Germinal center (tissue), 1 donor: Measurements from ENCODE around the gene CLDN4.
"Not testable (repeated sequence)": the region's sequence is repeated elsewhere in the genome, so short reads cannot be mapped to it uniquely, and the experiment has no call there.

Source experiments
- DNase-seq: peaks from one replicate; pipeline ENCODE4 v3.0.0; 2012; ENCODE audit warnings: mixed read lengths, low spot score

Gene CLDN4, protein sequence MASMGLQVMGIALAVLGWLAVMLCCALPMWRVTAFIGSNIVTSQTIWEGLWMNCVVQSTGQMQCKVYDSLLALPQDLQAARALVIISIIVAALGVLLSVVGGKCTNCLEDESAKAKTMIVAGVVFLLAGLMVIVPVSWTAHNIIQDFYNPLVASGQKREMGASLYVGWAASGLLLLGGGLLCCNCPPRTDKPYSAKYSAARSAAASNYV

DNA sequence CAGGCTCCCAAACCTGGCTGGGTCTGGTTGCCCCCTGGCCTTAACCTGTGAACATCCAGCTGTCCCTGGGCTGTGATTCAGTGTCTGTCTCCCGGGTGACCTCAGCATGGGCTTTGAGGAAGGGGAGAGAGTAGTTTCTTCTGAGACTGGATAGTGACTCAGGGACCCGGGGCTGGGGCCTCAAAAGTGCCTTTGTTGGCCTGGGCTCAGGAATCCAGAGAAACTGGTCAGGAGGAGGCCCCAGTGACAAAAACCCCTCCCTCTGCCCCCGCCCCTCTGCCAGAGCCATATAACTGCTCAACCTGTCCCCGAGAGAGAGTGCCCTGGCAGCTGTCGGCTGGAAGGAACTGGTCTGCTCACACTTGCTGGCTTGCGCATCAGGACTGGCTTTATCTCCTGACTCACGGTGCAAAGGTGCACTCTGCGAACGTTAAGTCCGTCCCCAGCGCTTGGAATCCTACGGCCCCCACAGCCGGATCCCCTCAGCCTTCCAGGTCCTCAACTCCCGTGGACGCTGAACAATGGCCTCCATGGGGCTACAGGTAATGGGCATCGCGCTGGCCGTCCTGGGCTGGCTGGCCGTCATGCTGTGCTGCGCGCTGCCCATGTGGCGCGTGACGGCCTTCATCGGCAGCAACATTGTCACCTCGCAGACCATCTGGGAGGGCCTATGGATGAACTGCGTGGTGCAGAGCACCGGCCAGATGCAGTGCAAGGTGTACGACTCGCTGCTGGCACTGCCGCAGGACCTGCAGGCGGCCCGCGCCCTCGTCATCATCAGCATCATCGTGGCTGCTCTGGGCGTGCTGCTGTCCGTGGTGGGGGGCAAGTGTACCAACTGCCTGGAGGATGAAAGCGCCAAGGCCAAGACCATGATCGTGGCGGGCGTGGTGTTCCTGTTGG lies at the start of gene CLDN4:
CLDN4 (plus strand) TSS at position 316 of the 903 bp plus-strand sequence; CDS start at position 522, 206 bp downstream.
- no peak for DNase-seq

DNA sequence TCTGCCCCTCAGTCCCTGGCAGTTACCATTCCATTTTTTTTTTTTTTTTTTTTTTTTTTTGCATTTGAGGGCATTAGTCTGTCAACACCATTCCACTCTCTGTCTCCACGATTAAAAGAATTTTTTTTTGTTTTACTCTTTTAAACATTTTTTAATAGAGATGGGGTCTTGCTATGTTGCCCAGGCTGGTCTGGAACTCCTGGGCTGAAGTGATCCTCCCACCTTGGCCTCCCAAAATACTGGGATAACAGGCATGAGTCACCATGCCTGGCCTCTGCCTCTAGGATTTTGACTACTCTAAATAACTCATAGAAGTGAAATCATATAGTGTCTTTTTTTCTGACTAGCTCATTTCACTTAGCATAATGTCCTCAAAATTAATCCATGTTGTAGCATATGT lies 44.2 kb upstream of the CLDN4 start:
- no peak for DNase-seq

DNA sequence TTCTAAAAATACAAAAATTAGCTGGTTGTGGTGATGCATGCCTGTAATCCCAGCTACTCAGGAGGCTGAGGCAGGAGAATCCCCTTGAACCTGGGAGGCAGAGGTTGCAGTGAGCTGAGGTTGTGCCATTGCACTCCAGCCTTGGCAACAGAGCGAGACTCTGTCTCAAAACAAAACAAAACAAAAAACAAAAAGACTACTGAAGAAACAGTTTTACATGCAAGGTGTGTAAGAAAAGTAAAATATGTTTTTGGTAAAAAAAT lies 43.1 kb upstream of the CLDN4 start:
- DNase-seq, result not testable (repeated sequence)

DNA sequence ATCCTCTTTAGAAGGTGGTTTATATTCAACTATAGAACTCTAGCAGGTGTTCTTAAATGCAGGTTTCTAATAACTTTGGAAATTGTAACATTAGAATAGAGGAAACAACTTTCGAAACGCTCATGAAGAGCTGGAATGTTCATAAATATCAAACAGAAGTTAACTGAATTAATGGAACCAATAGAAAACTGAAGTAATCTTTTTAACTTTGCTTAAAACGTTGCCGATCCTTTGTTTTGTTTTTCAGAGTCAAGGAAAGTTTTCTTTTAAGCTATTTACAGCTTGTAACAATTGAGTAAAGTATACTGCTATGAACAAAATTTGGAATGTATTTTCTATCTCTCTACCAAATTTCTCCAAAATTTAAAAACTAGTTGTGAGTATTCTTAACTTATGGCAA lies 41.7 kb upstream of the CLDN4 start:
- no peak for DNase-seq

DNA sequence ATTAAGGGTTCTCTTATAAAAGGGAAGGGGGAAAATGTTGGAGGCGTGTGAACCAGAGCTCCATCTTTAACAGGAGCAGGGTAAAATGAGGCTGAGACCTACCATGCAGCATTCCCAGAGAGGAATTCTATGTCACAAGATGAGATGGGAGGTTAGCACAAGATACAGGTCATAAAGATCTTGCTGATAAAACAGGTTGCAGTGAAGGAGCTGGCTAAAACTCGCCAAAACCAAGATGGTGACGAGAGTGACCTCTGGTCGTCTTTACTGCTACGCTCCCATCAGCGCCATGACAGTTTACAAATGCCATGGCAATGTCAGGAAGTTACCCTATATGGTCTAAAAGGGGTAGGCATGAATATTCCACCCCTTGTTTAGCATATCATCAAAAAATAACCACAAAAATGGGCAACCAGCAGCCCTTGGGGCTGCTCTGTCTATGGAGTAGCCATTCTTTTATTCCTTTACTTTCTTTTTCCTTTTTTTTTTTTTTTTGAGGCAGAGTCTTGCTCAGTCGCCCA lies 39.6 kb upstream of the CLDN4 start:
- DNase-seq, result not testable (repeated sequence)

DNA sequence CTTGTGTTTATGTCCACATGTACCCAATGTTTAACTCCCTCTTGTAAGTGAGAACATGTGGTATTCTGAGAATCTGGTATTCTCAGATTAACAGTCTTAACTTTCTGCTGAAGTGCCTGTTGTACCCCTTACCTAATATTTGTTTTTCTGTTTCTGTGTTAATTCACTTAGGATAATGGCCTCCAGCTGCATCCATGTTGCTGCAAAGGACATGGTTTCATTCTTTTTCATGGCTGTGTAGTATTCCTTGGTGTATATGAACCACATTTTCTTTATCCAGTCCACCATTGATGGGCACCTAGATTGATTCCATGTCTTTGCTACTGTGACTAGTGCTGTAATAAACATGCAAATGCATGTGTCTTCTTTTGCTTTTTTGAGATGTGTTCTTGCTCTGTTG lies 35.6 kb upstream of the CLDN4 start:
- not testable (repeated sequence) for DNase-seq

DNA sequence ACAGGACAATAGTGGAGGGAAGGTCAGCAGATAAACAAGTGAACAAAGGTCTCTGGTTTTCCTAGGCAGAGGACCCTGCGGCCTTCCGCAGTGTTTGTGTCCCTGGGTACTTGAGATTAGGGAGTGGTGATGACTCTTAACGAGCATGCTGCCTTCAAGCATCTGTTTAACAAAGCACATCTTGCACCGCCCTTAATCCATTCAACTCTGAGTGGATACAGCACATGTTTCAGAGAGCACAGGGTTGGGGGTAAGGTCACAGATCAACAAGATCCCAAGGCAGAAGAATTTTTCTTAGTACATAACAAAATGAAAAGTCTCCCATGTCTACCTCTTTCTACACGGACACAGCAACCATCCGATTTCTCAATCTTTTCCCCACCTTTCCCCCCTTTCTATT lies 34.1 kb upstream of the CLDN4 start:
- DNase-seq, result not testable (repeated sequence)

DNA sequence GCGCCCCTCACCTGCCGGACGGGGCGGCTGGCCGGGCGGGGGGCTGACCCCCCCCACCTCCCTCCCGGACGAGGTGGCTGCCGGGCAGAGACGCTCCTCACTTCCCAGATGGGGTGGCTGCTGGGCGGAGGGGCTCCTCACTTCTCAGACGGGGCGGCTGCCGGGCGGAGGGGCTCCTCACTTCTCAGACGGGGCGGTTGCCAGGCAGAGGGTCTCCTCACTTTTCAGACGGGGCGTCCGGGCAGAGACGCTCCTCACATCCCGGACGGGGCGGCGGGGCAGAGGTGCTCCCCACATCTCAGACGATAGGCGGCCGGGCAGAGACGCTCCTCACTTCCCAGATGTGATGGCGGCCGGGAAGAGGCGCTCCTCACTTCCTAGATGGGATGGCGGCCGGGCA lies 33.6 kb upstream of the CLDN4 start:
- not testable (repeated sequence) for DNase-seq

DNA sequence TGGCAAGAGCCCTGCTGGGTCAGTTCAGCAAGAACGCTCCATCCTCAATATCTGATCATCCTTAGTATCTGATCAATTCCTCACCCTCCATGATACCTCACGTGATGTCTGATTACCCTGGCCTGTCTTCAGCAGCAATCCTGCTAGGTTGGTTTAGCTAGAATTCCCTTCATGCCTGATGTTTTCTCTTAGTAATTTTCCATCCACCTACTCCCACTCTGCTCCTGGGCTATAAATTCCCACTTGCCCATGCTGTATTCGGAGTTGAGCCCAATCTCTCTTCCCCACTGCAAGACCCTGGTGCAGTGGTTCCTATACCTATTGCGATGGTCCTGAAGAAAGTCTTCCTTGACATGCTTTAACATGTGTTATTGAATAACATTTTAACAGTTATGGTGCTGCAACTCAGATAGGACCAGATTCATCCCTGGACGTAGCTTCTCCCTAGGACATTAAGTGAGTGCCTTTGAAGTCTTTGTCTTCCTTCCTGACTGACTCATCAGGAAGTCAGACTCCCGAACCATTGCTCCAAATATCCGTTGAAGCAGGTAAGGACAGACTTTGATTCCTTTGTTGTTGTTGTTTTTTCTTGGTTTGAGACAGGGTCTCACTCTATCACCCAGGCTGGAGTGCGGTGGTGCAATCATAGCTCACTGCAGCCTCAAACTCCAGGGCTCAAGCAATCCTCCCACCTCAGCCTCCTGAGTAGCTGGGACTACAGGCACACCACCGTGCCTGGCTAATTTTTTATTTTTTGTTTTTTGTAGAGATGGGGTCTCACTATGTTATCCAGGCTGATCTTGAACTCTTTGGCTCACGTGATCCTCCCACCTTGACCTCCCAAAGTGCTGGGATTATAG lies 31.3 kb upstream of the CLDN4 start:
- no peak for DNase-seq

DNA sequence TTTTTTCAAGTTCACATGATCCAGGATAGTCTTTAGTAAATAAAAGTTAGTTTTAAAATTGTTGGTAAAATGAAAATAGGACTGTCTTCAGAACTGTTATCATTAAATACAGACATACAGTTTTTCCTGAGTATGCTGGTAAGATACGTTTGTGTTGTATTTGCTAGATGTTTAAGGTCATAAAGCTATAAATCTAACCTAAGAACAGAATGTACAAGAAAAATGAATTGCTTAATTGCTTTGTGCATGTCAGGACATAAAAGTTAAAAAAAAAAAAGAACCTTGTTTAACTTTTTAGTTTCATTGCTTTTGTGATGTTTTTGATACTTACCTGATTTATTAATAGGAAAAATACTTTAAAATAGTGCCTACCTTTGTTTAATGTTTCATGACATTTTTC lies 29.2 kb upstream of the CLDN4 start:
- no peak for DNase-seq

DNA sequence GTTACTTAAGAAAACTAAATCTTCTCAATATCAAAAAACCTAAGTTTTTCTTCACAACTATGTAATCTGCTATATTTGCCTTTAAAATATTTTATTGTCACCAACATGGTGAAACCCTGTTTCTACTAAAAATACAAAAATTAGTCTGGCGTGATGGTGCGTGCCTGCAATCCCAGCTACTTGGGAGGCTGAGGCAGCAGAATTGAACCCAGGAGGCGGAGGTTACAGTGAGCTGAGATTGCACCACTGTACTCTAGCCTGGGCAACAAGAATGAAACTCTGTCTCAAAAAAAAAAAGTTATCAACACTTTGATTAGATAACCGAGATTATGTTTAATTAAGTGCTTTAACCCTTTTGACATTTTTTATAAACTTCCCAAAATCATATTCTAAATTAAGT lies 28.3 kb upstream of the CLDN4 start:
- DNase-seq, result no peak

DNA sequence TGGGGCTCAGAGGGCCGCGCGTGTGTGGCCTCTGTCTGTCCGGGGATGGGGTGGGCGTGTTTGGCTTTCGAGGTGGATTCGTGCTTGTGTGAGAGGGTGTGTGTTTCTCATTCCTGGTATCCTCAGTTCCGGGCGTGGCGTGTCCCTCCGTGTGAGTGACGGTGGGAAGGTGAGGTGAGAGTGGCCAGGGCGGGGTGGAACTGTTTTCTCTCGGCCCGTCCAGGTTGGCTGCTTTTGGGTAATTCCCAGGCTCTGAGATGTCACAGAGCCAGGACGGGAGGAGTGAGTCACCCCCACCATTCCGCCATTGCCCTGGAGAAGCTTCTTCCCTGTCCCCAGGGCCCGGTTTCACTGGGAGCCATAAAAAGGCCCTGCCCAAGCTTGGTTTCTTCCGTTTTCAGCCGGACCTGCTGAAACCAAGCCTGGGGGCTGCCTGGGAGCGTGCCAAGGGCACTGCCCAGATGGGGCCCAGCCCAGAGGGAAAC lies 21.3 kb upstream of the CLDN4 start:
- DNase-seq, result no peak

DNA sequence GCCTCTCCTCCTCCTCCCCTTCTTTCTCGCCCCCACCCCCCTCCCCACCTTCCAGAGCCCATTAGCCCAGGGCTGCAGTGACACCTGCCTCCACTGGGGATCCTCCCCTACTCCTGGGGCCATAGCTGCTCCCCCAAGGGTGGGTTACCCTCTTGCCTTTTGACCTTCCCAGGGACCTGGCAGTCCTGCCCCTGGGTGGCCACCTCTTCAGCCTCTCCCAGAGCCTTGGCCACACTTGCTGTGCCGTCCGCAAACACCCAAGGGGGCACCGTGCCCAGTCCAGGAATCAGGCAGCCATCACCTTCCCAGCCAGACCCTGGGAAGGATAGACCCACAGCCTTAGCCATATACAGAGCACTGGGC lies 19.8 kb upstream of the CLDN4 start:
- no peak for DNase-seq

DNA sequence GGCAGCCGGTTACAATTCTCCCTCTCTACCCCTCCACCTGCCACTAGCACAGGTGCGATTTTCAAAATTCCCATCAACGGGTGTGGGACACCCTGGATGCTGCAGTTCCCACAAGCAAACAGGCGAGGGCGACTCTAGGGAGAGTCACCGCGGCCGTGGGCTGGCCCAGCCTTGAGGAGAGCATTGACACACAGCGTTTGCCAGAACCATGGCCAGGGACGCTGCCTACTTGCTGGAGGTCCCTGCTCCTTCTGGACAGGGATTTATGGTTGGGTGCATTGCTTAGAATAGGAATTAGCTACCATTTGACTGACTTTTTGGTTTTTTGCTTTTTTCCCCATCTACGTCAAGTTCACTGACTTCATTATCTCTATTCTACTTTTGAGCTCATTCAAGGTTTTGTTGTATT lies 19.0 kb upstream of the CLDN4 start:
- DNase-seq, result peak; percentile 70

DNA sequence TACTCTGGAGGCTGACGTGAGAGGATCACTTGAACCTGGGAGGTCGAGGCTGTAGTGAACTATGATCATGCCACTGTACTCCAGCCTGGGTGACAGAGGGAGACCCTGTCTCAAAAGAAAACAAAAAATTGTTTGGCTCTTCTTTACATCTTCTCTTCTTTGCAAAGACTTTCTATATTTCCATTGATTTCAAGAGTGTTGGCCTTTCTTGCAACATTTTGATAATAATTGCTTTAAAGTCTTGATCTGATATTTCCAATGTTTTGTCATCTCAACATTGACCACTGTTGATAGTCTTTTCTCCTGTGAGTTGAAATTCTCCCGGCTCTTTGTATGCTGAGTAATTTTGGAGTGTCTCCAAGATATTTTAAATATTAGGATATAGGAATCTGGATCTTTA lies 17.8 kb upstream of the CLDN4 start:
- no peak for DNase-seq

DNA sequence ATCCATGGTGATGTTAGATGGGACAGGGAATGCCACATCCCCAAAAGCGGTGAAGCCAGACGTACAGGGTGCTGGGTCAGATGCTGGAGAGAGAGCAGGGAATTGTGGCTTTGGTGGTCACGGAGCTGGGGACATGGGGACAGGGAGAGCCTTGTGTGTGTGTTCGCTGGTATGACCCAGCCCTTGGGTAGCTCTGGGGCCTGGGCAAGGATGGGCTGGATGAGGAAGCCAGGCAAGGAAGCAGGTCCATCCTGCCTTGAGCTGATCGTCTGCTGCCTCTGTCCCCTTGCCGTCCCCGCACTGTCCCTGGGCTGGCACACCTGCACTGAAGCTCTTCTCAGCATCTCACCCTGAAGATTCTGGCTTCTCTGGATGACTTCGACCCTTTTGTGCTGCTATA lies 15.4 kb upstream of the CLDN4 start:
- DNase-seq, result no peak

DNA sequence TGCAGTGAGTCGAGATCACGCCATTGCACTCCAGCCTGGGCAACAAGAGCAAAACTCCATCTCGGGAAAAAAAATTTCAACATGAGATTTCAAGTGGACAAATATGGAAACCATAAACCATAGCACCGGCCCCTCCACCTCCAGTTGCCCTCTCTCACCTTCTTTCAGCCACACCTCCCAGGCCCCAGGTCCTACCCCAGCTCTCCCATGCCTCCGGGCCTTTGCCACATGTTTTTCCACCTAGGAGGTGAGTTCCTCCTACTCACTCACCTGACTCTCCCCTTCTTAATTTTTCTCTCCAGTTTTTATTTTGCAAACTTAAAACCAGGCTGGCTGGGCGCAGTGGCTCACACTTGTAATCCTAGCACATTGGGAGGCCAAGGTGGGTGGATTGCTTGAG lies 13.7 kb upstream of the CLDN4 start:
- DNase-seq, result no peak

DNA sequence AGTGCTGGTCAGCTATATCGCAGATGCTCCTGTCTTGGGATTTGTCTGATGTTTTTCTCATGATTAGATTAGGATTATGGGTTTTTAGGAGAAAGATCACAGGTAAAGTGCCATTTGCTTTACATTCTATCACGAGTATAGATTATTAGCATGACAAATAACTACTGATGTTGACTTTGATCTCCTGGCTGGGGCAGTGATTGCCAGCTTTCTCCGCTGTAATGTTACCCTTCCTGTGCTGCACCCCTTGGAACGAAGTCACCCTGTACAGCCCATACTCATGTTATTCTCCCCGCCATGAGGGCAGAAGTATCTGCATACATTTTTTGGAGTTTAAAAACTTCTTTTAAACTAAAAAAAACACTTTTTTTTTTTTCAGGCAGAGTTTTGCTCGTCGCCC lies 10.8 kb upstream of the CLDN4 start:
- DNase-seq, result no peak

DNA sequence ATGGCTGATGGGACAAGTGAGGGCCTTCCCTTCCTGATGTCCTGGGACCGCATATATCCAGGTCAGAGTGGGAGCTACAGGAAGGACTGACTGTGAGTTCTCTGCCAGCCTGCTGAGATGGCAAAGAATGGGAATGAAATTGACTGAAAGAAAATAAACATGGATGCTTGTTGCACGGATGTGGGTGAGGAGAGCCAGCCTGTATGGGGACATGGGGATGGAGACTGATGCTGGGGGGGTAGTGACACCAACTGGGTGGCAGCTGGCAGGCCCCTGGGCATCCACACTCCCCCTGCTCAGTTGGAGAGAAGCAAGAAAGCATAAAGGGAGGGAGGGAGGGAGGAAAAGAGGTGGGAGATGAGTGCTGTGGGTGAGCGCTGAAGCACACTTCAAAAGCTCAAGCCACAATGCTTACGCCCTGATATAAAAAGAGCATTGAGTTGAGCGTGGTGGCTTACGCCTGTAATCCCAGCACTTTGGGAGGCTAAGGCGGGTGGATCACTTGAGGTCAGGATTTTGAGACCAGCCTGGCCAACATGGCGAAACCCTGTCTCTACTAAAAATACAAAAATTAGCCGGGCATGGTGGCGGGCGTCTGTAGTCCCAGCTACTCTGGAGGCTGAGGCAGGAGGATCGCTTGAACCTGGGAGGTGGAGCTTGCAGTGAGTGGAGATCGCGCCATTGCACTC lies 9.1 kb upstream of the CLDN4 start:
- DNase-seq, result not testable (repeated sequence)

DNA sequence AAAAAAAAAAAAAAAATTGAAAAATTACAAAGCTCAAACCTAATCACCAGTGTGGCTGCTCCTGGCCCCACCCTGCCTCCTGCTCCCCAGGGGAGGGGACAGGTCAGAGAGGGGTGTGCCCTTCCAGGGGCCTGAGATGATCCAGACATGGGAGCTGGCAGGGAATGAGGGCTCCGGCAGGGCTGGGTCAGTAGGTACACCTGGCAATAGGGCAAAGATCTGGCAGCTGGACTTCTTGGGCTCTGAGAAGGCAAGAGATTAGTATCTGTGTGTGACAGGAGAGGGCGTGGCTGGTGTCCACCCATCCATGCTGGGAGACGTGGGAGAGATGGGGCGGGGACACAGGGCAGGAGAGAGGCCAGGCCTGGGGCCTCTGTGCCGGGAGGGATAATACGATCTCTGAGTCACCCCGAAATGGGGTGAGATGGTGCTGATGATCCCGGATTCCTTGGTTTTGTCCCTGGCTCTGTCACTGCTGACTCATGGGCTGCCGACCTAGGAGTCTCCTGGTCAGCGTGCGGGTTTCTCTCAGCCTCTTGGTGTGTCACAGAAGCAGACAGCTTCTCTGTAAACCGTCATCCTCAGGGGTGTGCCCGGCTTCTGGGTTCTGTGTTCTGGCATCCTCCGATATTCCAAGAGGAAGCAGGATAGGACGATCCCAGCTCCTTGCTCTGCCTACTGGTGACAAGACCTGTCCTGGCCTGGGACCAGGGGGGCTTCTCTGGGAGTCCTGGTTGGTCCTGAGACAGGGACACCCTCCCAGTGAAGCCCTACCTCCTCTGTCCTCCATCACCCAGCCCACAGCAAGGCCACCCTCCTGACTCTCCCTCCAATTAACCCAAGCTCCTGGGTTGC lies 8.2 kb upstream of the CLDN4 start:
- no peak for DNase-seq

DNA sequence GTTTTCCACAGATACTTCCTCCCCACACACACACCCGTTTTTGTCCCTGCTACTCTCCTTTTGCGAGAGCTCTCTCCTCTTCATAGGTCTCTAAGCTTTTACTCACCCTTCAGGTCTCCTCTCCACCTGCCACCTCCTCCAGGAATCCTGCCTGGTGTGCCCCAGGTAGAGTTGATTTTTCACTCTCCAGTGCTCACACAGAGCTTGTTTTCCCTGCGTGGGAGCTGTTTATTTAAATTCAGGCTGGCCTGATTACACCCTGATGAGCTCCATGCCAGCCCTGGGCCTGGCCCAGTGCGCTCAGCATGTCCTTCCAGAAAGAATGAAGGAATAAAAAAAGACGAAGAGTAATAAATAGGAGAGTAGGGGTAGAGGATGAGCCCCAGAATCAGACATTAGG lies 7.5 kb upstream of the CLDN4 start:
- no peak for DNase-seq
